GM12874 (cell line): Measurements from ENCODE around the gene KBTBD12.

Experiments used
- TF ChIP-seq, protein P1 (sequence below): IDR thresholded peaks from 2 replicates; pipeline ENCODE4 v1.5.1; 2011; ENCODE audit warnings: low read depth, mild to moderate bottlenecking, control low read depth, low read length, moderate library complexity; ENCODE audit not compliant: insufficient read depth

Gene KBTBD12

GRCh38 chr3:127959873-127960272 lies 44.8 kb downstream of the KBTBD12 start:
- TF ChIP-seq, protein P1, sequence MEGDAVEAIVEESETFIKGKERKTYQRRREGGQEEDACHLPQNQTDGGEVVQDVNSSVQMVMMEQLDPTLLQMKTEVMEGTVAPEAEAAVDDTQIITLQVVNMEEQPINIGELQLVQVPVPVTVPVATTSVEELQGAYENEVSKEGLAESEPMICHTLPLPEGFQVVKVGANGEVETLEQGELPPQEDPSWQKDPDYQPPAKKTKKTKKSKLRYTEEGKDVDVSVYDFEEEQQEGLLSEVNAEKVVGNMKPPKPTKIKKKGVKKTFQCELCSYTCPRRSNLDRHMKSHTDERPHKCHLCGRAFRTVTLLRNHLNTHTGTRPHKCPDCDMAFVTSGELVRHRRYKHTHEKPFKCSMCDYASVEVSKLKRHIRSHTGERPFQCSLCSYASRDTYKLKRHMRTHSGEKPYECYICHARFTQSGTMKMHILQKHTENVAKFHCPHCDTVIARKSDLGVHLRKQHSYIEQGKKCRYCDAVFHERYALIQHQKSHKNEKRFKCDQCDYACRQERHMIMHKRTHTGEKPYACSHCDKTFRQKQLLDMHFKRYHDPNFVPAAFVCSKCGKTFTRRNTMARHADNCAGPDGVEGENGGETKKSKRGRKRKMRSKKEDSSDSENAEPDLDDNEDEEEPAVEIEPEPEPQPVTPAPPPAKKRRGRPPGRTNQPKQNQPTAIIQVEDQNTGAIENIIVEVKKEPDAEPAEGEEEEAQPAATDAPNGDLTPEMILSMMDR, result peak; percentile 39; the same call in 1 of the 2 replicates

- TF ChIP-seq, protein P1, result no peak
Measured at GRCh38 chr3:127960421-127960965, 45.5 kb downstream of the KBTBD12 start.

DNA sequence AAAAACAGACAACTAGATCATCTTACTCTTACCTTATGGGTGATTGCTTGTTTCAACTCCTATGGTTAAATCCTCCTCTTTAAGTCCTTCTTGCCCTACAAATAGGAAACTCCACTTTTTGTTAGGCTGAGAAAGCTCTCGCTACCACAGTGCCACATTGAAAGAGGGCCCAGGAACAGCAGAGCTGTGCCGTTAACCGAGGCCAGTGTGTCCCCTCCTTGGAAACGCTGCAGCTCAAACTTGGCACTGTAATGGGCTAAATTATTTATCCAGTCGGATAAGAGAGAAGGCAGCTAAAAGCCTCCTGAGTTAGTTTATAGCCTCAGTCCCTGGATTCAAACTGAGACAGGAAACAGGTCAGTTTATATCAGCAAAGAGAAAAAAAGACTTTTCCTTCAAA lies 46.1 kb downstream of the KBTBD12 start:
- TF ChIP-seq, protein P1, result no peak

- TF ChIP-seq, protein P1, result no peak
Measured at GRCh38 chr3:127961963-127962362, 46.9 kb downstream of the KBTBD12 start.

- TF ChIP-seq, protein P1, result no peak
Measured at GRCh38 chr3:127962937-127963336, 47.9 kb downstream of the KBTBD12 start.

GRCh38 chr3:127964053-127964452 lies 49.0 kb downstream of the KBTBD12 start:
- TF ChIP-seq, protein P1, result no peak

- TF ChIP-seq, protein P1, result no peak
Measured at GRCh38 chr3:127964816-127965215, 49.8 kb downstream of the KBTBD12 start.
